BE2C (cell line): ENCODE measurements around the gene ULK4.

Source experiments
- DNase-seq: peaks from one replicate; pipeline ENCODE4 v3.0.0-alpha.2; 2020
- H3K27me3 ChIP-seq: fragments of 250-450 bp; sonication (Bioruptor Pico); 2 replicates; pipeline ENCODE4 v1.5.1; 2020; ENCODE audit warnings: mild to moderate bottlenecking
- H3K36me3 ChIP-seq: fragments of 250-450 bp; sonication (Bioruptor Pico); 2 replicates; pipeline ENCODE4 v1.5.1; 2020; ENCODE audit warnings: mild to moderate bottlenecking
- H3K4me1 ChIP-seq: fragments of 250-450 bp; sonication (Bioruptor Pico); 2 replicates; pipeline ENCODE4 v1.5.1; 2020
- H3K4me3 ChIP-seq: 2 replicates; pipeline ENCODE4 v1.5.1; 2011; ENCODE audit warnings: low read depth, low read length
- H3K9me3 ChIP-seq: fragments of 250-450 bp; sonication (Bioruptor Pico); 2 replicates; pipeline ENCODE4 v1.5.1; 2020
- CTCF ChIP-seq: IDR thresholded peaks from 2 replicates; pipeline ENCODE4 v1.5.1; 2012; ENCODE audit warnings: mild to moderate bottlenecking, low read depth, low read length

The ULK4 gene

GRCh38 chr3:41478278-41478677 lies 483.6 kb downstream of the ULK4 start:
- H3K36me3 ChIP-seq: no peaks in the 10 kb centered on the region
- H3K4me3 ChIP-seq: no peak overlapping the region
- H3K4me1 ChIP-seq: no peaks in the 10 kb centered on the region
- no peak for TF ChIP-seq CTCF
- DNase-seq: no peak
- H3K27me3 ChIP-seq: no peaks in the 10 kb centered on the region
- no peaks in the 10 kb centered on the region for H3K9me3 ChIP-seq

- no peaks in the 10 kb centered on the region for H3K9me3 ChIP-seq
- no peaks in the 10 kb centered on the region for H3K27me3 ChIP-seq
- TF ChIP-seq CTCF: no peak
- no peak for DNase-seq
- H3K4me3 ChIP-seq: no peak overlapping the region
- H3K4me1 ChIP-seq: no peaks in the 10 kb centered on the region
- H3K36me3 ChIP-seq: no peaks in the 10 kb centered on the region
Observed at GRCh38 chr3:41477399-41478014, 484.4 kb downstream of the ULK4 start.

- DNase-seq: no peak
- H3K4me3 ChIP-seq: no peak overlapping the region
- no peaks in the 10 kb centered on the region for H3K36me3 ChIP-seq
- H3K27me3 ChIP-seq: no peaks in the 10 kb centered on the region
- H3K4me1 ChIP-seq: no peaks in the 10 kb centered on the region
- no peak for TF ChIP-seq CTCF
- no peaks in the 10 kb centered on the region for H3K9me3 ChIP-seq
Observed at GRCh38 chr3:41469083-41469482, 492.8 kb downstream of the ULK4 start.

GRCh38 chr3:41467481-41467880 lies 494.4 kb downstream of the ULK4 start:
- no peaks in the 10 kb centered on the region for H3K27me3 ChIP-seq
- TF ChIP-seq CTCF: no peak
- no peaks in the 10 kb centered on the region for H3K36me3 ChIP-seq
- no peaks in the 10 kb centered on the region for H3K9me3 ChIP-seq
- no peak overlapping the region for H3K4me3 ChIP-seq
- no peaks in the 10 kb centered on the region for H3K4me1 ChIP-seq
- DNase-seq: no peak

- Histone ChIP-seq H3K9me3 (no peaks in the 10 kb centered on the region), H3K36me3 (no peaks in the 10 kb centered on the region)
- no peak for TF ChIP-seq CTCF
Observed at GRCh38 chr3:41464858-41465257, 497.0 kb downstream of the ULK4 start.

GRCh38 chr3:41464401-41464800 lies 497.5 kb downstream of the ULK4 start:
- DNase-seq: no peak
- no peak for TF ChIP-seq CTCF
- H3K4me3 ChIP-seq: no peak overlapping the region

More at GRCh38 chr3:41464858-41465257, 497.0 kb downstream of the ULK4 start:
- DNase-seq: no peak
- Histone ChIP-seq H3K4me3 (no peak overlapping the region), H3K27me3 (no peaks in the 10 kb centered on the region), H3K4me1 (no peaks in the 10 kb centered on the region)

More at GRCh38 chr3:41464401-41464800, 497.5 kb downstream of the ULK4 start:
- Histone ChIP-seq H3K27me3 (no peaks in the 10 kb centered on the region), H3K4me1 (no peaks in the 10 kb centered on the region), H3K9me3 (no peaks in the 10 kb centered on the region), H3K36me3 (no peaks in the 10 kb centered on the region)
